ENCODE results near the gene SCNN1A.

Gene SCNN1A

DNA sequence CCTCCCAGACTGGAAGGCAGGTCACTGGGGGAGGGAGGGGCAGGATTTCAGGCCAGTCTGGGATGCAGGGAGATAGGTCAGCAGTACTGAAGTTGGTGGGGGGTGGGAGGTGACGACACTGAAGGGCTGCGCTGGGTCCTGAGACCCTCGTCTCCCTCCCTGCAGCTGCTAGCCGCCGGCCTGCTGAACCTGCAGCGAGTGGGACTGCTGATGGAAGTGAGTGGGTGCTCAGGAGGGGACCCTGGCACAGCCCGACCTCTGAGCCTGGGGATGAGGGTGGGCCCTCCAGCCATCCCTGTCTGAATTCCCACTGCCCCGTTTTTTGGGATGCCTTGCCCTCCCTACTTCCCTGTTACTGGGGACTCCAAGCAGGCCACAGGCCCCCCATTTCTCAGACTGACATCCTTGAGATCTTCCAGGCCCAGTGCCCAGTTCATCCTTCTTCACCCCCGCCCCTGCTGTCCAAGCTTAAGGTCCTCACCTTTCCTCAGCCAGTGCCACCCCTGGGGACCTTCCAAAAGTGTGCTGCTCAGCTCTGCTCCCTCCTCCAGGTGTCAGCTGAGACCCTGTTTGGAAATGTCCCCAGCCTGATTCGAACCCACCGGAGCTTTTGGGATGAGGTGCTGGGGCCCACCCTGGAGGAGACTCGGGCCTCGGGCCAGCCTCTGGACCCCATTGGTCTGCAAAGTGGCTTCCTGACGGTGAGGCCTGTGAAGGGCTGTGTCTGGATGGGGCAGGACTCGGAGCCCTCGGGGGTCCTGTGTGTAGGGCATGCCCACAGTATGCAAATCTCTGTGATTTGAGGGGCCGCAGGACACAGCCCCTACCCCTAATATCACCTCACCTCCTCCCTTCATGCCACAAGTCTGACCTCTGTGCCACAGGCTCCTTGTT is 59.4 kb downstream of the SCNN1A start:
- DNase-seq = no peak

DNA sequence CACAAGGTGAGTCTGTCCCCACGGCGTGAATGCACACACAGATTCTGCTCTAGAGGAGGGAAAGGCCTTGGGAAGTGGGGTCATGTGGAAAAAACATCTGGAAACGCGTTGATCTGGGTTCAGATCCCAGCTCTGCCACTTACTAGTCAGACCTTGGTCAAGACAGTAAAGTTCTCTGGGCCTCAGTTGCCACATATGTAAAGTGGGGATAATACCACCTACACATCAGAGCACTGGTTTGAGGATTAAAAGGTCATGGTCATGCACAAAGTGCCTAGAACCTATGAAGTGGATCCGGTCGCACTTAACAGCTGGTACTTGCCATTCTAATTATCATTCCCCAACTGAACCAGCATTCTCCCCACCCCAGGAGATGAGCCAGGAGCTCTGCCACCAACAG is 60.2 kb downstream of the SCNN1A start:
- DNase-seq = no peak

DNA sequence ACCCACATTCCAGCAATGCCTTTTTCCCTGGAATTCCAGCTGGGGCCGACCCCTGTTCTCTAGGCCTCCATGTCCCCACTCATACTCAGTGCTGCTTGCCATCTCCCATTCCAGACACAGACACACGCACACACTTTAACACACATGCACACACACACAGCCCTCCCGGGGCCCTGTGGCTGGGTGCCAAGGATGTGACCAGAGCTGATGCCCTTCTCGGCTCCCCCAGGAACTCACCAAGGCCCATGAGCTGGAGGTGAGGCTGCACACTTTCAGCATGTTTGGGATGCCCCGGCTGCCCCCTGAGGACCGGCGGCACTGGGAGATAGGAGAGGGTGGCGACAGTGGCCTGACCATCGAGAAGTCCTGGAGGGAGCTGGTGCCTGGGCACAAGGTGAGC is 60.6 kb downstream of the SCNN1A start:
- DNase-seq = no peak

DNA sequence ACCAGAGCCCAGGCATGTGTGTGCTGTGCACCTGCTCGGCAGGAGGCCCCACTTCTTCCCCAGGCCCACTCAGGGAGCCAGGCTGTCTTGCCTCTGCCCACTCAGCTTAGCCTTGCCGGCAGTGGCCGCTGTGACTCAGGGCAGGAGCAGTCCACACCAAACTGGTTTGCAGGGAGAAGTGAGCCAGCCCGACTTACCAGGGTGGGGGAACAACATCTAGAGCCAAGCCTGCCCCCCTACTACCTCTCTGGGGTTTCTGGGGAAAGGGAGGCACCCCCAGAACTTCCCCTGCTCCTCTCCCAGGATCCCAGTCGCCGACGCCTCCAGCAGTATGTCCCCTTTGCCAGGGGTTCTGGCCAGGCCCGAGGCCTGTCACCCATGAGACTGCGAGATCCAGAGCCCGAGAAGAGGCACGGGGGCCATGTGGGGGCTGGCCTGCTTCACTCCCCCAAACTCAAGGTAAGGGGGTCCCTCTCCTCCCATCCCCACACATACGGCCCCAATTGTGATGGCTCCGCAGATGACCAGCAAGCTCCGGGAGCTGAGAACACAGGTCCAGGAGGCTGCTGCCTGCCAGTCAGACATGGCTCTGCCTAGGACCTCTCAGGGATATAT is 61.9 kb downstream of the SCNN1A start:
- DNase-seq = no peak

DNA sequence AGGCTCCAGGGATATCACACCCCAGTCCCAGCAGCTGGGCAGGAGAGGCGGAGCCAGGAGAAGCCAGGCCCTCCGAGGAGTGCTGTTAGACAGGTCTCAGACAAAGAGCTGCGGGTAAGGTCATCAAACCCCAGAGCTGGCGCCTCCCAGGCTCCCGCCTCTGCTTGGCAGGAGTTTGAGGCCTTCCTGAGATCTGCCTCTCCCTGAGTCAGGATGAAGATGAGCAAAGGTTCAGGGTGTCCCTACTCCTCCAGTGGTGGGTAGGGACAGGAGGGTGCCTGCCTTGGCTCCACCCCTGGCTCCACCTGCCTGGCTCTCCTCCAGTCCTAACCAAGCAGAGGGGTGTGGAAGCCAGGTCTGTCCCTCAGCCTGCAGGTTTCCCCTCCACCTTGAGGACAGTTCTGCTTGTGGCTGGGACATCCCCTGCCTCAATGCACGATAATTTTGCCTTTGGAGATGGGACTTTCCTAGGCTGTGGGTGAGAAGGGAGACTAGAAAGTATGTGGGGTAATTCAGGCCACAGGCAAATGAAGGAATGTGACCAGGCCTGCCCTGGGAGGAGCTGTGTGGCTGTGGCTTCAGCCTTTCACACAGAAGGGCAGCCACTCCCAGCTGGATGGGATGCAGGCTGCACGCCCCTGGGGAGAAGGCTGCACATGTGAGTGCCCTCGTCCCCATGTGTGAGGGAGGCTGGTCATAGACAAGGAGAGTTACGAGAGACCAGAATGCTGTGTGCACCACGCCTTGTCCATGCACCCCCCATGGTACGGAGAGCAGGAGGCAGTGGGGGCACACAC is 62.6 kb downstream of the SCNN1A start:
- DNase-seq = no peak

DNA sequence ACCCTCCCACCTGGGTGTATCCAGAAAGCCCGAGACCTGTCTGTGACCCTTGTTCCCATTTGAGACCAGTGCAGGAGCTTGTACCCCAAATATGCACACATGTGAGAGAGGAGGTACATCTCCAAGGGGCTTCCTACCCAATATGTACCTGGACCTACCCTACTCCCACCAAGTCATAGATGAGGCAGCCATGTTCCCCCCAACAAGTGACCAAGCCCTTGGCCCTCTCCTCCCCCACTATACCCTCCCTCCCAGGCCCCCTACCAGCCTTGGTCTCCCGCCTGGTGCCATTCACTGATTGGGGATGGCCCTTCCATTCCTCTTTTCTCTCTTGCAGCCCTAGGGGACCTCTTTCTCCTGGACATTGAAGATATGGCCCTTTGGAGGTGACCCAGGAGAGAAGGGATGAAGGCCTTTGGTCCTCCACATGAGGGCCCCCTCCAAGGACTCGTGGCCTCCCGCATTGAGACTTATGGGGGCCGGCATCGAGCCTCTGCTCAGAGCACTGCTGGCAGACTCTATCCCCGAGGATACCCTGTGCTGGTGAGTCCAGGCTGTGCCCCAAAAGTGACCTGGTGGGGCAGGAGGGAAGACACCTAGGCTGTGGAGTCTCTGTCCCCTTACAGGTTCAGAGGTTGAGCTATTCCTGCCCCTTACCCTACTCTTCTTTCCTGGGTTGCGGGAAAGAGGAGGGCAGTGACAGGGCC is 63.4 kb downstream of the SCNN1A start:
- no peak for DNase-seq

DNA sequence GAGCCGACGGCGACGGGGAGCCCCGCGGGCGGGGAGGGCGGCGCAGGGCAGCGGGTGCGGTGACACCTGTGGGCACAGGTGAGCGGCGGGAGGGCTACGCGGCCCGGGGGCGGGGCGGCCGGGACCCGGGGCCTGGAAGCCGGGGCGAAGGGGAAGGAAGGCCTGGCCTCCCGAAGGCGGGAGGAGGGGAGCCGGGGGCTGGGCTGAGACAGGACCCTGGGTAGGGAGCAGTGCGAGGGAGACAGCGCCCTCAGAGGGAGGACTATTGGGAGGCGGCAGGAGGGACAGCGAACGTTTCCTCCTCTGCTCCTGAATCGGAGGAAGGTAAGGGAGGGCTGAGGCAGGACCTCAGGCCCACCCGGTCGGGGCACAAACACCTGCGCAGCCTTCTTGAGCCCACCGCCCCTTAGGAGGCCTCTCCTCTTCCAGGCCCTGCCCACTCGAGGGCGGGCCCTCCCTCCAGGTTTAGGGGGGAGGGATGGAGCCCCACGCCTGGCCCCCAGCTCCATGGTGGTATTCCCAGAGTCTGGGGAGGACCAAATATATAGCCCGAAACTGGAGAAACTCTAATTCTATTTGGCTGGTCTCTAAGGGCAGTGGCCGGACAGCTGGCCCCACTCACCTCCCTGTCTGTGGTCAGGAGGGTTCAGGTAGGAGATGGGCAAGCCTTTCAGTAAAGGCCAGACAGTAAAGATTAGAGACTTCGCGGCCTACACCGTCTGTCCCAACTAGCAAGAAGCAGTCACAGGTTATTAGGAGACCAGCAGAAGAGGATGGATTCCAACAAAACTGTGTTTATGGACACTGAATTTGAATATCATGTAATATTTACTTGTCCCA is 64.4 kb downstream of the SCNN1A start:
- DNase-seq = no peak

DNA sequence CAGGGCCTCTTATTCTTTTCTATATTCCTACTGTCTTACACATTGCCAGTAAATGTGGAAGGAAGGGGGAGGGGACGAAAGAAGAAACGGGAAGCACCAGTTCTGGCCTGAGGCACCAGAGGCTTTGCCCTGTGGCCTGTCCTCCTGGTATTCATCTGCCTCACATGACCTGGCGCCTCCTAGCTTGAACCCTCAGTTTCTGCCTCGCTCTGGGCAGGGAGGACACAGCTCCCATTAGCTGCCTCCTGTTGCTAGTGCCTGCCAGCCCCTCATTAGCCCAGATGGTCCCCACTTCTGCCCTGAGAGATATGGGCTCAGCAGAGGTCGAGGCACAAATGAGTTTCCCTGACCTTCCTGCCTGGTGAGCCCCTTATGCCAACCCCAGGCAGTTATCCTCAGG is 67.8 kb downstream of the SCNN1A start:
- no peak for DNase-seq

DNA sequence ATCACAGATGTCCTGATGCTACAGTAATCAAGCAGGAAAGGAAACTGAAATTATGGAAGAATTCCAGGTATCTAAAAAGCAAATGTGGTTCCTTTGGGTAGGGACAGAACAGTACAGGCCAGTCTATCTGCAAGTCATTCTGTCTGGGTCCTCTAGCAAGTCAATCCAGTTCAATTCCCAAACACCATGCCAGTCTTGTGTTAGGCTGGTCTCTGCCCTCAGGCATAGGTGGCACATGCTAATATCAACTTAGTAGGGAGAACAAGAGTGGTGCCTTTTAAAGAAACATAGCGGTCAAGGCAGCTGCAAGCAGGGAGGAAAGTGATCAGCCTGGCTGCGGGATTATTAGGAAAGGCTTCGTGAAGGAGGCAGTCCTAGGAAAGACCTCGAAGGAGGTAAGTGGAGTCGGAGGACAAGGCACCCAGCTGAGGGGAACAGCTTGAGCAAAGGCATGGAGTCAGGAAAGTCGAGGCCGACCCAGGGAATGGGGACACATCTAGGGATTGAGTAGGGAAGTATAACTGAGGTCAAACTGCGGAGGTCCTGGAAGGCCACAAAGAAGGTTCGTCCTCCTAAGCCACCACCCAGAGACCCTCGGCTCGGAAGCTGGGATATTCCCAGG is 68.7 kb downstream of the SCNN1A start:
- DNase-seq = no peak

DNA sequence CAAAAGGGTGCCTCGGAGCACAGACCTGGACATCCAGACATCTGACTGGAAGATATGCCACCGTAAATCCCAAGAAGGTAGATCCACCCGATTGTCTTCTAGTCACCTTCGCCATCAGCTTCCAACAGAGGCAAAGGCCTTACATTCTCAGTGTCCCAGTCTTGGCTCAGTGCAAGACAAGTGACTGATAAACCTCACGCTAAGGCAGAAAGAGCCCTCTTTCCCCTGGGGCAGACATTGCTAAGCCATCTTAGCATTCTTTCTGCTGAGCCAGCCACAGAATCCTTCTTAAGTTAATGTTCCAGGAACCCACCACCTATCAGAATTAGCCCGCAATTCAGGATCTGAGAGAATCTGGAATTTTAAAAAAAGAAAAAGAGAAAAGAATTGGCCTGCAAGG is 69.2 kb downstream of the SCNN1A start:
- DNase-seq = no peak

DNA sequence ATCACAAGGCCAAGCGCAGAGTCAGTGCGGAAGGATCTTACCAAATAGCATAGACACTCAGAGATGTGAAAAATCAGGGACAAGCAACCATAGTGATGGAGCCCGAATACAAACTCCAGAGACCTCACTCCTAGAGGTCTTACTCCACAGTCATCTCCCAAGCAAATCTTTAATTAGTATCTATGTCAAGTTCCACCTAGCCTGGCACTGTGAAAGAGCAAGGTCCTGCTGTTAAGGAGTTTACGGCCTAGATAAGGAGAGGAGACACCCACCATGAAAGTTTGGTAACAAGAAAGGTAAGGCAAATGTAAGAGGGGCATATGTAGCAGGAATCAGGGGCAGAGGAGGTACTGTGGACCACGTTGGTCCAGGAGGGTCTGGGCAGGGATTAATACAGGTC is 72.3 kb downstream of the SCNN1A start:
- no peak for DNase-seq

DNA sequence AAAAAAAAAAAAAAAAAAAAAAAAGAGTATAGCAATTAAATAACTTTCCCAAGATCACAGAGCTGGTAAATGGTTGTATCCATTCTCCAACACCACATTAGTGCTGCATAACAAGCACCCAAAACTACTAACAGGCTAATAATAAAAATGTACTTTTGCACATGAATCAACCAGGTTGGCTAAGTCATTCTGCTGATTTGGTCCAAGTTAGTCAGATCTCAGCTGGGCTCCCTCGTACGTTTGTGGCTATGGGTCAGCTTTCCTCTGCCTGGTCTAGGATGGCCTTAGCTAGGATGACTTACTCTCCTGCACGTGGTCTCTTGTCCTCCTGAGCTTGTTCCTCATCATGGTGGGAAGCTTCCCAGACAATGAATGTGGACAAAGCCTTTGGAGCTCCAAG is 72.7 kb downstream of the SCNN1A start:
- DNase-seq = no peak

DNA sequence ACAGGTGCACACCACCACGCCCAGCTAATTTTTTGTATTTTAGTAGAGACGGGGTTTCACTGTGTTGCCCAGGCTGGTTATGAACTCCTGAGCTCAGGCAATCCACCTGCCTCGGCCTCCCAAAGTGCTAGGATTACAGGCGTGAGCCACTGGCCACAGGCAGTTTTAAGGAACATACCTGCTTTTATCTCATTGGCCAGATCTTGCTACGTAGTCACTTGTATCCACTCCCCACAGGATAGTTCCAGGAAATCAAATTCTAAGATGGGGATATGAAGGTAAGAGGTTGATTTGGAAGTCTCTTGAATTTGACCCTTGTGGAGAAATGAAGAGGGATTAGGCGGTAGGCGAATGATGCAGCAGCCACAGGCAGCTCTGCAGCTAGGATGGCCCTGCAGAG is 73.6 kb downstream of the SCNN1A start:
- DNase-seq = no peak

DNA sequence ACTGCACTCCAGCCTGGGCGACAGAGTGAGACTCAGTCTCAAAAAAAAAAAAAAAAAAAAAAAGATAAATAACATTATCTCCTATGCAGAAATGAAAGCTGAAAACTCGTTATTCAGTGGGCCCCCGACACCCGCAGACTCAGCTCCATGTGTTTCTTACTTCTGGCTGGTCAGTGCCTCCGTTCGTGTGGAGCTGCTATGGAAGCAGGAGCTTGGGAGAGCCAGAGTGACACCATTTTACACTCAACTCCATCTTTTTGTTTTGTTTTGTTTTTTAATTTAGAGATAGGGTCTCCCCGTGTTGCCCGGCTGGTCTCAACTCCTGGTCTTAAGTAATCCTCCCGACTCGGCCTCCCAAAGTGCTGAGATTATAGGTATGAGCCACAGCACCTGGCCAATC is 78.2 kb downstream of the SCNN1A start:
- no peak for DNase-seq
